HEK293 (cell line): ENCODE measurements around the gene ARPC5.

ENCODE experiments used
- BCL11A ChIP-seq: fragments of 450-650 bp; formaldehyde crosslinking; IDR thresholded peaks from 2 replicates; pipeline ENCODE4 v1.5.1; 2016; ENCODE audit warnings: low read depth, missing biosample characterization, missing genetic modification characterization
- GLI2 ChIP-seq: fragments of 450-650 bp; formaldehyde crosslinking; IDR thresholded peaks from 2 replicates; pipeline ENCODE4; 2017; ENCODE audit warnings: missing biosample characterization, missing genetic modification characterization, low read depth, borderline replicate concordance
- GLIS2 ChIP-seq: fragments of 450-650 bp; formaldehyde crosslinking; IDR thresholded peaks from 2 replicates; pipeline ENCODE4 v1.5.1; 2016; ENCODE audit warnings: missing biosample characterization, missing genetic modification characterization
- HIC1 ChIP-seq: fragments of 450-650 bp; formaldehyde crosslinking; IDR thresholded peaks from 2 replicates; pipeline ENCODE4 v1.5.1; 2016; ENCODE audit warnings: missing biosample characterization, missing genetic modification characterization
- KLF10 ChIP-seq: fragments of 450-650 bp; IDR thresholded peaks from 2 replicates; pipeline ENCODE4 v1.5.1; 2018; ENCODE audit warnings: missing biosample characterization, mild to moderate bottlenecking, missing genetic modification characterization
- MYNN ChIP-seq: fragments of 450-650 bp; formaldehyde crosslinking; IDR thresholded peaks from 2 replicates; pipeline ENCODE4 v1.5.1; 2016; ENCODE audit warnings: missing biosample characterization, missing genetic modification characterization, borderline replicate concordance
- SALL2 ChIP-seq: fragments of 450-650 bp; formaldehyde crosslinking; IDR thresholded peaks from 2 replicates; pipeline ENCODE4 v1.5.0; 2017; ENCODE audit warnings: missing biosample characterization, mild to moderate bottlenecking, missing genetic modification characterization, borderline replicate concordance
- SETDB1 ChIP-seq: IDR thresholded peaks from one replicate; pipeline ENCODE4 v1.6.1; 2017; ENCODE audit warnings: mild to moderate bottlenecking, low read length, moderate library complexity, mixed read lengths; ENCODE audit not compliant: insufficient read length
- ZBTB11 ChIP-seq: fragments of 450-650 bp; formaldehyde crosslinking; conservative IDR thresholded peaks from 2 replicates; pipeline ENCODE4 v1.5.1; 2016; ENCODE audit warnings: low read depth, missing biosample characterization, missing genetic modification characterization
- ZBTB20 ChIP-seq: fragments of 450-650 bp; formaldehyde crosslinking; IDR thresholded peaks from 2 replicates; pipeline ENCODE4 v1.5.1; 2016; ENCODE audit warnings: missing biosample characterization, missing genetic modification characterization
- ZBTB48 ChIP-seq: fragments of 450-650 bp; formaldehyde crosslinking; IDR thresholded peaks from 2 replicates; pipeline ENCODE4 v1.5.1; 2016; ENCODE audit warnings: missing biosample characterization, missing genetic modification characterization
- ZFHX2 ChIP-seq: fragments of 450-650 bp; formaldehyde crosslinking; conservative IDR thresholded peaks from 2 replicates; pipeline ENCODE4 v1.5.1; 2016; ENCODE audit warnings: missing biosample characterization, missing genetic modification characterization
- ZFP37 ChIP-seq: fragments of 450-650 bp; formaldehyde crosslinking; IDR thresholded peaks from 2 replicates; pipeline ENCODE4 v1.5.1; 2016; ENCODE audit warnings: missing biosample characterization, missing genetic modification characterization
- ZNF239 ChIP-seq: fragments of 450-650 bp; formaldehyde crosslinking; IDR thresholded peaks from 2 replicates; pipeline ENCODE4 v1.5.1; 2016; ENCODE audit warnings: missing biosample characterization, missing genetic modification characterization
- ZNF24 ChIP-seq: fragments of 450-650 bp; formaldehyde crosslinking; IDR thresholded peaks from 2 replicates; pipeline ENCODE4 v1.5.1; 2016; ENCODE audit warnings: missing biosample characterization, missing genetic modification characterization
- ZNF335 ChIP-seq: fragments of 450-650 bp; formaldehyde crosslinking; conservative IDR thresholded peaks from 2 replicates; pipeline ENCODE4 v1.5.1; 2016; ENCODE audit warnings: missing biosample characterization, missing genetic modification characterization
- ZNF366 ChIP-seq: fragments of 450-650 bp; formaldehyde crosslinking; conservative IDR thresholded peaks from 2 replicates; pipeline ENCODE4 v1.5.1; 2016; ENCODE audit warnings: missing biosample characterization, missing genetic modification characterization
- ZNF394 ChIP-seq: fragments of 450-650 bp; formaldehyde crosslinking; IDR thresholded peaks from 2 replicates; pipeline ENCODE4 v1.5.1; 2016; ENCODE audit warnings: missing biosample characterization, missing genetic modification characterization, mild to moderate bottlenecking, moderate library complexity, borderline replicate concordance
- ZNF449 ChIP-seq: fragments of 450-650 bp; formaldehyde crosslinking; IDR thresholded peaks from 2 replicates; pipeline ENCODE4 v1.5.1; 2017; ENCODE audit warnings: missing biosample characterization, mild to moderate bottlenecking, missing genetic modification characterization, moderate library complexity
- ZNF548 ChIP-seq: fragments of 450-650 bp; formaldehyde crosslinking; IDR thresholded peaks from 2 replicates; pipeline ENCODE4 v1.5.1; 2016; ENCODE audit warnings: missing biosample characterization, missing genetic modification characterization
- ZNF561 ChIP-seq: fragments of 450-650 bp; IDR thresholded peaks from 2 replicates; pipeline ENCODE4 v1.5.1; 2018; ENCODE audit warnings: missing biosample characterization, missing genetic modification characterization, borderline replicate concordance
- ZNF580 ChIP-seq: fragments of 450-650 bp; formaldehyde crosslinking; IDR thresholded peaks from 2 replicates; pipeline ENCODE4 v1.5.1; 2016; ENCODE audit warnings: missing biosample characterization, missing genetic modification characterization
- ZNF585B ChIP-seq: fragments of 450-650 bp; formaldehyde crosslinking; IDR thresholded peaks from 2 replicates; pipeline ENCODE4 v1.5.1; 2016; ENCODE audit warnings: missing biosample characterization, missing genetic modification characterization
- ZNF623 ChIP-seq: fragments of 450-650 bp; formaldehyde crosslinking; IDR thresholded peaks from 2 replicates; pipeline ENCODE4 v1.5.1; 2016; ENCODE audit warnings: missing biosample characterization, missing genetic modification characterization
- ZNF76 ChIP-seq: fragments of 450-650 bp; formaldehyde crosslinking; IDR thresholded peaks from 2 replicates; pipeline ENCODE4; 2016; ENCODE audit warnings: low read depth, missing biosample characterization, missing genetic modification characterization, borderline replicate concordance
- ZNF785 ChIP-seq: fragments of 450-650 bp; formaldehyde crosslinking; IDR thresholded peaks from 2 replicates; pipeline ENCODE4 v1.5.1; 2016; ENCODE audit warnings: missing biosample characterization, missing genetic modification characterization
- ZSCAN16 ChIP-seq: fragments of 450-650 bp; formaldehyde crosslinking; IDR thresholded peaks from 2 replicates; pipeline ENCODE4 v1.5.1; 2016; ENCODE audit warnings: missing biosample characterization, missing genetic modification characterization
- ZSCAN23 ChIP-seq: fragments of 450-650 bp; formaldehyde crosslinking; IDR thresholded peaks from 2 replicates; pipeline ENCODE4 v1.5.1; 2016; ENCODE audit warnings: missing biosample characterization, missing genetic modification characterization
- ZSCAN5A ChIP-seq: fragments of 450-650 bp; formaldehyde crosslinking; IDR thresholded peaks from 2 replicates; pipeline ENCODE4 v1.5.1; 2016; ENCODE audit warnings: missing biosample characterization, missing genetic modification characterization

The ARPC5 gene

GRCh38 chr1:183635606-183636333 lies at the start of gene ARPC5 (continued):
- TF ChIP-seq ZNF76 (tag by site-specific recombination): peak; percentile 58; the same call in 1 of the 2 replicates
- no peak for TF ChIP-seq KLF10 (tag by site-specific recombination)
- TF ChIP-seq ZNF366: peak; percentile 87
- peak; percentile 85 for TF ChIP-seq ZNF580 (tag by site-specific recombination)
- peak; percentile 100 for TF ChIP-seq GLIS2 (tag by site-specific recombination)
- peak; percentile 86 for TF ChIP-seq ZFHX2 (tag by site-specific recombination)
- peak; percentile 54; the same call in 1 of the 2 replicates for TF ChIP-seq BCL11A (tag by site-specific recombination)
- peak; percentile 94 for TF ChIP-seq ZNF335
- 0 out of 2 replicates have a peak, but pooled peaks have one; percentile 78 for TF ChIP-seq ZFP37 (tag by site-specific recombination)
- TF ChIP-seq MYNN (tag by site-specific recombination): peak; percentile 82; the same call in 1 of the 2 replicates
- TF ChIP-seq ZNF239 (tag by site-specific recombination): no peak
- TF ChIP-seq ZBTB48 (tag by site-specific recombination): peak; percentile 9; the same call in 1 of the 2 replicates
- no peak for TF ChIP-seq ZNF394
- TF ChIP-seq ZSCAN16 (tag by site-specific recombination): no peak
- peak; percentile 94; the same call in 1 of the 2 replicates for TF ChIP-seq ZNF785 (tag by site-specific recombination)
- TF ChIP-seq ZNF623 (tag by site-specific recombination): 0 out of 2 replicates have a peak, but pooled peaks have one; percentile 11
- no peak for TF ChIP-seq ZNF585B
- TF ChIP-seq ZSCAN23 (tag by site-specific recombination): 0 out of 2 replicates have a peak, but pooled peaks have one; percentile 13
- TF ChIP-seq ZNF548 (tag by site-specific recombination): no peak
- peak; percentile 38; the same call in 1 of the 2 replicates for TF ChIP-seq ZBTB20
- peak; percentile 85 for TF ChIP-seq HIC1 (tag by site-specific recombination)
- no peak for TF ChIP-seq SALL2 (tag by site-specific recombination)
- TF ChIP-seq ZBTB11 (tag by site-specific recombination): peak; percentile 93
- TF ChIP-seq ZNF561 (tag by site-specific recombination): peak; percentile 47; the same call in 1 of the 2 replicates
- 0 out of 2 replicates have a peak, but pooled peaks have one; percentile 6 for TF ChIP-seq ZNF449
- no peak for TF ChIP-seq SETDB1
- TF ChIP-seq GLI2 (tag by site-specific recombination): no peak
- peak; percentile 84 for TF ChIP-seq ZNF24 (tag by site-specific recombination)
- peak; percentile 87; the same call in 1 of the 2 replicates for TF ChIP-seq ZSCAN5A (tag by site-specific recombination)
